Ramos (cell line): ENCODE data around the gene VGLL1.

Experiments
- in situ Hi-C: fragments of 300-500 bp; cut with MboI; formaldehyde crosslinking; loops from one replicate; pipeline ENCODE4 v1.14.3; 2022; ENCODE audit warnings: low sequenced_read_pairs; ENCODE audit not compliant: unreplicated experiment

The VGLL1 gene

GRCh38 chrX:136549226-136549625 lies 17.2 kb downstream of the VGLL1 start:
- in situ Hi-C loops = no loop called here

- in situ Hi-C loops = no loop called here
Measured at GRCh38 chrX:136551410-136551809, 19.4 kb downstream of the VGLL1 start.

- in situ Hi-C loops = no loop called here
Measured at GRCh38 chrX:136555694-136556093, 23.7 kb downstream of the VGLL1 start.

- in situ Hi-C loops = no loop called here
Measured at GRCh38 chrX:136572030-136572429, 40.0 kb downstream of the VGLL1 start.

- in situ Hi-C loops = no loop called here
Measured at GRCh38 chrX:136574548-136574947, 42.5 kb downstream of the VGLL1 start.

- in situ Hi-C loops = no loop called here
Measured at GRCh38 chrX:136577552-136577951, 45.5 kb downstream of the VGLL1 start.

- in situ Hi-C loops = no loop called here
Measured at GRCh38 chrX:136580316-136580715, 48.3 kb downstream of the VGLL1 start.

- in situ Hi-C loops = no loop called here
Measured at GRCh38 chrX:136582624-136583023, 50.6 kb downstream of the VGLL1 start.

- in situ Hi-C loops = no loop called here
Measured at GRCh38 chrX:136584545-136584944, 52.5 kb downstream of the VGLL1 start.

- in situ Hi-C loops = no loop called here
Measured at GRCh38 chrX:136585262-136585661, 53.2 kb downstream of the VGLL1 start.

- in situ Hi-C loops = no loop called here
Measured at GRCh38 chrX:136585960-136586359, 53.9 kb downstream of the VGLL1 start.

- in situ Hi-C loops = no loop called here
Measured at GRCh38 chrX:136586386-136586785, 54.4 kb downstream of the VGLL1 start.

GRCh38 chrX:136587532-136587931 lies 55.5 kb downstream of the VGLL1 start:
- in situ Hi-C loops = no loop called here

- in situ Hi-C loops = no loop called here
Measured at GRCh38 chrX:136588036-136588435, 56.0 kb downstream of the VGLL1 start.

GRCh38 chrX:136589966-136590365 lies 58.0 kb downstream of the VGLL1 start:
- in situ Hi-C loops = no loop called here

- in situ Hi-C loops = no loop called here
Measured at GRCh38 chrX:136597356-136597755, 65.3 kb downstream of the VGLL1 start.

- in situ Hi-C loops = no loop called here
Measured at GRCh38 chrX:136597954-136598353, 65.9 kb downstream of the VGLL1 start.

- in situ Hi-C loops = no loop called here
Measured at GRCh38 chrX:136598631-136599030, 66.6 kb downstream of the VGLL1 start.

GRCh38 chrX:136600059-136600458 lies 68.0 kb downstream of the VGLL1 start:
- in situ Hi-C loops = no loop called here
